IPS-NIHi7 (cell line): ENCODE results near the gene PTPRA.
"Not testable (repeated sequence)": the region's sequence is repeated elsewhere in the genome, so short reads cannot be mapped to it uniquely, and the experiment has no call there.

Experiments
- DNase-seq: peaks from one replicate; pipeline ENCODE4 v3.0.0; 2012; ENCODE audit warnings: mixed read lengths; ENCODE audit errors: extremely low spot score

The PTPRA gene

GRCh38 chr20:2998728-2999127 lies 125.4 kb downstream of the PTPRA start:
- DNase-seq, result no peak

GRCh38 chr20:3000852-3001523 lies 127.7 kb downstream of the PTPRA start:
- DNase-seq, result no peak

- no peak for DNase-seq
Measured at GRCh38 chr20:3003416-3003815, 130.1 kb downstream of the PTPRA start.

- no peak for DNase-seq
Measured at GRCh38 chr20:3010985-3011723, 137.9 kb downstream of the PTPRA start.

GRCh38 chr20:3011752-3012151 lies 138.5 kb downstream of the PTPRA start:
- no peak for DNase-seq

- DNase-seq, result no peak
Measured at GRCh38 chr20:3013771-3014170, 140.5 kb downstream of the PTPRA start.

- DNase-seq, result no peak
Measured at GRCh38 chr20:3014179-3014578, 140.9 kb downstream of the PTPRA start.

- DNase-seq, result no peak
Measured at GRCh38 chr20:3014662-3015061, 141.4 kb downstream of the PTPRA start.

GRCh38 chr20:3015302-3015701 lies 142.0 kb downstream of the PTPRA start:
- not testable (repeated sequence) for DNase-seq

- DNase-seq, result no peak
Measured at GRCh38 chr20:3021327-3021726, 148.0 kb downstream of the PTPRA start.

GRCh38 chr20:3021777-3022176 lies 148.5 kb downstream of the PTPRA start:
- DNase-seq, result no peak

GRCh38 chr20:3022559-3023490 lies 149.5 kb downstream of the PTPRA start:
- not testable (repeated sequence) for DNase-seq

GRCh38 chr20:3027987-3028386 lies 154.7 kb downstream of the PTPRA start:
- no peak for DNase-seq

GRCh38 chr20:3031524-3032147 lies 158.4 kb downstream of the PTPRA start:
- no peak for DNase-seq

- no peak for DNase-seq
Measured at GRCh38 chr20:3032624-3033023, 159.3 kb downstream of the PTPRA start.

- DNase-seq, result no peak
Measured at GRCh38 chr20:3037654-3038053, 164.4 kb downstream of the PTPRA start.

- DNase-seq, result no peak
Measured at GRCh38 chr20:3038454-3038853, 165.2 kb downstream of the PTPRA start.

- no peak for DNase-seq
Measured at GRCh38 chr20:3039426-3039825, 166.1 kb downstream of the PTPRA start.

GRCh38 chr20:3040086-3040485 lies 166.8 kb downstream of the PTPRA start:
- DNase-seq, result no peak

- DNase-seq, result no peak
Measured at GRCh38 chr20:3041854-3042409, 168.7 kb downstream of the PTPRA start.

- no peak for DNase-seq
Measured at GRCh38 chr20:3042625-3043024, 169.3 kb downstream of the PTPRA start.

GRCh38 chr20:3043322-3043721 lies 170.0 kb downstream of the PTPRA start, which contains the start of gene GNRH2:
Gene GNRH2, plus strand, starts transcription at chr20:3043622. Its CDS starts 793 bp downstream, at chr20:3044415.
- no peak for DNase-seq
